Measurements from ENCODE around the gene FERD3L. TPM values are rescaled to one million over a fixed set of nuclear protein-coding genes. Genes with fewer than 3 reads are reported as not detected.

Gene FERD3L
- total RNA-seq, 1 experiment from 2014 or later, result not detected

DNA sequence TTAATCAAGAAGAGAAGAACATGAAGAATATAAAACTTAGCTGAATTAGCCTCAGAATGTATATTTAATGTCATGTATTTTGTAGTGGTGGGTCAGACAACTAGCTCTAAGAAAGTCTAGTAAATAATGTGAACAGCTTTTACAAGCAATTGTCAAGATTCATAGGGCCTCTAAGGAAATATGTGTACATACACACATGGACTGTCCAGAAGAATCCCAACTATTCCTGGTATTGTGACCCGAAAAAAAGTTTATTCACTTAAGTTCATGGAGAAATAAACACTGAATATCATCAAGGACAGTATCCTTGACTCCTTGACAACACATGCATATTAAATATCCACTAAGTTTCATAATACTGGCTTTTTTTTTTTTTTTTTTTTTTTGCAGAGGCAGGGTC is 16.4 kb downstream of the FERD3L start:
- Histone ChIP-seq H4K8ac (replicated peaks; ENCODE audit: insufficient read length, low read depth, low read length) (no peak overlapping the region), H2BK20ac (ENCODE audit: low read depth, low read length, poor library complexity, severe bottlenecking) (no peak overlapping the region), H3K18ac (ENCODE audit: insufficient read length, low read depth, low read length) (no peak overlapping the region), H4K91ac (ENCODE audit: insufficient read length, low read depth, low read length) (no peak overlapping the region), H3K9ac (ENCODE audit: extremely low read depth, insufficient read length, low read length) (no peak overlapping the region), H3T11ph (ENCODE audit: low read length) (no peak overlapping the region), H3K27me3 (ENCODE audit: insufficient read depth, low read length) (no peaks in the 10 kb centered on the region), H3K4me1 (ENCODE audit: insufficient read depth, low read length) (no peaks in the 10 kb centered on the region), H3K79me1 (ENCODE audit: insufficient read depth, low read depth, low read length, poor library complexity, severe bottlenecking) (no peaks in the 10 kb centered on the region), H3K4me2 (ENCODE audit: insufficient read depth, insufficient read length, low read length) (no peak overlapping the region), H2BK5ac (ENCODE audit: insufficient read length, low read length) (no peak overlapping the region), H2AFZ (ENCODE audit: low read length) (no peak overlapping the region), H2BK12ac (ENCODE audit: insufficient read length, low read depth, low read length) (no peak overlapping the region), H3K9me3 (ENCODE audit: control insufficient read depth, low read depth, low read length) (no peaks in the 10 kb centered on the region), H3K14ac (ENCODE audit: insufficient read depth, low read length) (no peak overlapping the region), H2BK120ac (ENCODE audit: low read depth, low read length, poor library complexity, severe bottlenecking) (no peak overlapping the region), H3K23me2 (ENCODE audit: insufficient read length, low read depth, low read length, poor library complexity, severe bottlenecking) (no peaks in the 10 kb centered on the region), H3K56ac (ENCODE audit: insufficient read length, low read depth, low read length) (no peak overlapping the region), H4K20me1 (ENCODE audit: control insufficient read depth, insufficient read depth, insufficient read length) (no peaks in the 10 kb centered on the region), H3K23ac (ENCODE audit: insufficient read length, low read depth, low read length) (no peak overlapping the region), H2AK5ac (ENCODE audit: insufficient read length, low read length) (no peak overlapping the region), H3K4ac (ENCODE audit: low read depth, low read length) (no peak overlapping the region), H3K79me2 (ENCODE audit: insufficient read depth, low read length) (no peaks in the 10 kb centered on the region), H2BK15ac (ENCODE audit: low read depth, low read length) (no peak overlapping the region), H4K5ac (ENCODE audit: insufficient read length, low read depth, low read length) (no peak overlapping the region), H3K27ac (ENCODE audit: insufficient read length, low read depth, low read length) (no peak overlapping the region)
- peaks cover 37% of the 10 kb centered on the region for H3K27me3 Mint-ChIP-seq (ENCODE audit: low read depth)
- no peaks in the 10 kb centered on the region for H3K36me3 Mint-ChIP-seq (ENCODE audit: insufficient read depth in 1 of 3, low read depth in 3 of 3)
- TF ChIP-seq CTCF (conservative IDR thresholded peaks at IDR 0.05), result no peak
- H3K27ac Mint-ChIP-seq, result no peak overlapping the region
- H3K4me1 Mint-ChIP-seq, result no peaks in the 10 kb centered on the region
- no peak overlapping the region for H3K4me3 Mint-ChIP-seq
- DNase-seq, result no peak
- H3K9me3 Mint-ChIP-seq, result no peaks in the 10 kb centered on the region
- WGBS (ENCODE audit: extremely low coverage, insufficient read length, low lambda C conversion rate), result no CpG with 5 or more reads among the region's 1 CpG

All from H9 (cell line).